K562 (cell line): Measurements from ENCODE around the gene MGP. TPM values are rescaled to one million over a fixed set of nuclear protein-coding genes. Genes with fewer than 3 reads are reported as not detected.
A peak's percentile ranks its signal among the peaks of the same experiment; 100 is the strongest.

ENCODE experiments used
- BMI1 ChIP-seq: fragments of 150-350 bp; IDR thresholded peaks from 2 replicates; pipeline ENCODE4 v1.6.1; 2014; ENCODE audit warnings: low read length
- CBX8 ChIP-seq: fragments of 200-600 bp; sonication (generic); IDR thresholded peaks from 2 replicates; pipeline ENCODE4 v1.6.1; 2012; ENCODE audit warnings: borderline replicate concordance, mixed run types, low read depth, mild to moderate bottlenecking, moderate library complexity, mixed read lengths, low read length, control low read depth, inconsistent platforms; ENCODE audit not compliant: poor library complexity, severe bottlenecking; ENCODE audit errors: extremely low read depth
- DDX20 ChIP-seq: fragments of 450-650 bp; IDR thresholded peaks from 2 replicates; pipeline ENCODE4 v1.6.1; 2016; ENCODE audit warnings: missing genetic modification characterization, low read depth, mild to moderate bottlenecking, missing compliant biosample characterization, moderate library complexity
- GTF2A2 ChIP-seq: IDR thresholded peaks from 2 replicates; pipeline ENCODE4 v1.6.1; 2016; ENCODE audit warnings: mild to moderate bottlenecking, missing genetic modification characterization, missing compliant biosample characterization
- GTF2F1 ChIP-seq: IDR thresholded peaks from 2 replicates; pipeline ENCODE4 v1.6.1; 2011; ENCODE audit warnings: low read depth, low read length, improper control_type of control experiment
- ILK ChIP-seq: fragments of 450-650 bp; IDR thresholded peaks from 2 replicates; pipeline ENCODE4 v1.6.1; 2016; ENCODE audit warnings: missing genetic modification characterization, low read depth, mild to moderate bottlenecking, missing compliant biosample characterization, moderate library complexity, borderline replicate concordance
- KLF6 ChIP-seq: fragments of 250-450 bp; sonication (Bioruptor Pico); IDR thresholded peaks from 2 replicates; pipeline ENCODE4 v1.4.0; 2020; ENCODE audit warnings: mild to moderate bottlenecking, moderate library complexity, borderline replicate concordance
- MEF2D ChIP-seq: conservative IDR thresholded peaks from 2 replicates; pipeline ENCODE4 v1.6.1; 2016; ENCODE audit warnings: low read depth, missing genetic modification characterization, missing compliant biosample characterization
- PTRF ChIP-seq: fragments of 450-650 bp; IDR thresholded peaks from 2 replicates; pipeline ENCODE4 v1.6.1; 2016; ENCODE audit warnings: mild to moderate bottlenecking, missing genetic modification characterization, missing compliant biosample characterization
- RBM22 ChIP-seq: fragments of 200-400 bp; formaldehyde crosslinking; IDR thresholded peaks from 2 replicates; pipeline ENCODE4 v1.6.1; 2018; ENCODE audit warnings: low read length, low read depth; ENCODE audit not compliant: poor library complexity, severe bottlenecking
- TRIM28 ChIP-seq: fragments of 450-650 bp; IDR thresholded peaks from 2 replicates; pipeline ENCODE4 v1.6.1; 2017
- ZNF668 ChIP-seq: fragments of 250-450 bp; sonication (Bioruptor Pico); IDR thresholded peaks from 2 replicates; pipeline ENCODE4 v1.8.0; 2022; ENCODE audit warnings: mild to moderate bottlenecking, inconsistent platforms
- polyA plus RNA-seq, 8 experiments: library from polyadenylated mRNA; depleted of rRNA in 4 of 8; stranded (reverse) in 5 of 8; unstranded in 3 of 8; fragments of >200 nt; fragmentation: Nextera tagmentation in 2 of 8; fragmentation: Illumina TruSeq in 1 of 8; extraction: Ambion mirVana in 2 of 8; extraction: Trizol in 1 of 8; gene quantifications; 2 replicates each; pipeline versions ENCODE4 v1.2.1 to v1.2.3, GENCODE V29; 2011 to 2014; ENCODE audit warnings: inconsistent platforms in 1 of 8, missing spikeins in 1 of 8
- total RNA-seq, 7 experiments: library from RNA; depleted of rRNA in 6 of 7; stranded (reverse); fragments of >200 nt in 6 of 7; fragmentation: Illumina TruSeq in 2 of 7; extraction: Trizol in 2 of 7; gene quantifications; 2 replicates each; pipeline versions ENCODE4 v1.2.1 to v1.2.3, GENCODE V29; 2011 to 2021; ENCODE audit warnings: low replicate concordance in 1 of 7
- TF ChIP-seq, protein P1 (sequence below): fragments of 450-650 bp; IDR thresholded peaks from 2 replicates; pipeline ENCODE4 v1.6.1; 2017; ENCODE audit warnings: antibody characterized with exemption, mild to moderate bottlenecking
- TF ChIP-seq, protein P2 (sequence below): fragments of 450-650 bp; formaldehyde crosslinking; IDR thresholded peaks from 2 replicates; pipeline ENCODE4 v1.4.0; 2022; ENCODE audit warnings: missing genetic modification characterization
- TF ChIP-seq, protein P3 (sequence below), 2 experiments: fragments of 450-650 bp; conservative IDR thresholded peaks; 2 replicates each; pipeline ENCODE4 v1.6.1; 2017; ENCODE audit warnings: mild to moderate bottlenecking in 2 of 2, moderate library complexity in 2 of 2
- TF ChIP-seq, protein P4 (sequence below): fragments of 200-800 bp; sonication (Bioruptor generic); IDR thresholded peaks from 2 replicates; pipeline ENCODE4 v1.6.1; 2017; ENCODE audit warnings: missing genetic modification characterization, missing compliant biosample characterization
- TF ChIP-seq, protein P5 (sequence below), 2 experiments: fragments of 200-800 bp in 1 of 2; sonication (Bioruptor generic) in 1 of 2; sonication (generic) in 1 of 2; formaldehyde crosslinking in 1 of 2; IDR thresholded peaks in 1 of 2; conservative IDR thresholded peaks in 1 of 2; 2 replicates each; pipeline versions ENCODE4 v1.5.0 to v1.6.1; 2016 to 2020; ENCODE audit warnings: missing compliant biosample characterization in 1 of 2, missing genetic modification characterization in 1 of 2, missing genetic modification reagents in 1 of 2

Gene MGP
- total and polyA plus RNA-seq, 9 of the 15 experiments (the other 6 are each of a cell fraction or from before 2014, with no cell fraction given): 1.2 TPM; not detected in 8

DNA sequence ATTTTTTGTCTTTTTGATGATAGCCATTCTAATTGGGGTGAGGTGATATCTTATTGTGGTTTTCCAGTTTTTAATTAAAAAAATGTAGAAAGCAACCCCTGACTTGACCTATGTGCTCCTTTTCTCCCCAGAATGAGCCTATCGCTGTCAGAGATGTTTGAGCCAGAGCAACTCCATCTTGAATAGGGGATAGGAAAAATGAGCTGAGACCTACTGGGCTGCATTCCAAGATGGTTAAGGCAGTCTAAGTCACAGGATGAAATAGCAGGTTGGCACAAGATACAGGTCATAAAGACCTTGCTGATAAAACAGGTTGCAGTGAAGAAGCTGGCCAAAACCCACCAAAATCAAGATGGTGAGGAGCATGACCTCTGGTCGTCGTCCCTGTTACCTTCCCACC is 38.9 kb upstream of the MGP start (continued):
- TF ChIP-seq, protein P1, sequence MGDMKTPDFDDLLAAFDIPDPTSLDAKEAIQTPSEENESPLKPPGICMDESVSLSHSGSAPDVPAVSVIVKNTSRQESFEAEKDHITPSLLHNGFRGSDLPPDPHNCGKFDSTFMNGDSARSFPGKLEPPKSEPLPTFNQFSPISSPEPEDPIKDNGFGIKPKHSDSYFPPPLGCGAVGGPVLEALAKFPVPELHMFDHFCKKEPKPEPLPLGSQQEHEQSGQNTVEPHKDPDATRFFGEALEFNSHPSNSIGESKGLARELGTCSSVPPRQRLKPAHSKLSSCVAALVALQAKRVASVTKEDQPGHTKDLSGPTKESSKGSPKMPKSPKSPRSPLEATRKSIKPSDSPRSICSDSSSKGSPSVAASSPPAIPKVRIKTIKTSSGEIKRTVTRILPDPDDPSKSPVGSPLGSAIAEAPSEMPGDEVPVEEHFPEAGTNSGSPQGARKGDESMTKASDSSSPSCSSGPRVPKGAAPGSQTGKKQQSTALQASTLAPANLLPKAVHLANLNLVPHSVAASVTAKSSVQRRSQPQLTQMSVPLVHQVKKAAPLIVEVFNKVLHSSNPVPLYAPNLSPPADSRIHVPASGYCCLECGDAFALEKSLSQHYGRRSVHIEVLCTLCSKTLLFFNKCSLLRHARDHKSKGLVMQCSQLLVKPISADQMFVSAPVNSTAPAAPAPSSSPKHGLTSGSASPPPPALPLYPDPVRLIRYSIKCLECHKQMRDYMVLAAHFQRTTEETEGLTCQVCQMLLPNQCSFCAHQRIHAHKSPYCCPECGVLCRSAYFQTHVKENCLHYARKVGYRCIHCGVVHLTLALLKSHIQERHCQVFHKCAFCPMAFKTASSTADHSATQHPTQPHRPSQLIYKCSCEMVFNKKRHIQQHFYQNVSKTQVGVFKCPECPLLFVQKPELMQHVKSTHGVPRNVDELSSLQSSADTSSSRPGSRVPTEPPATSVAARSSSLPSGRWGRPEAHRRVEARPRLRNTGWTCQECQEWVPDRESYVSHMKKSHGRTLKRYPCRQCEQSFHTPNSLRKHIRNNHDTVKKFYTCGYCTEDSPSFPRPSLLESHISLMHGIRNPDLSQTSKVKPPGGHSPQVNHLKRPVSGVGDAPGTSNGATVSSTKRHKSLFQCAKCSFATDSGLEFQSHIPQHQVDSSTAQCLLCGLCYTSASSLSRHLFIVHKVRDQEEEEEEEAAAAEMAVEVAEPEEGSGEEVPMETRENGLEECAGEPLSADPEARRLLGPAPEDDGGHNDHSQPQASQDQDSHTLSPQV: peak; percentile 68
- TF ChIP-seq RBM22 (no peak), DDX20 (tag) (0 out of 2 replicates have a peak, but pooled peaks have one; percentile 33), GTF2A2 (tag) (peak; percentile 88), MEF2D (tag) (0 out of 2 replicates have a peak, but pooled peaks have one; percentile 30), ILK (peak; percentile 86), PTRF (tag) (peak; percentile 81), GTF2F1 (no peak), BMI1 (no peak), ZNF668 (peak; percentile 67; the same call in 1 of the 2 replicates), CBX8 (no peak), TRIM28 (no peak), KLF6 (CRISPR knock-in tag) (peak; percentile 62; the same call in 1 of the 2 replicates)
- TF ChIP-seq, protein P2, sequence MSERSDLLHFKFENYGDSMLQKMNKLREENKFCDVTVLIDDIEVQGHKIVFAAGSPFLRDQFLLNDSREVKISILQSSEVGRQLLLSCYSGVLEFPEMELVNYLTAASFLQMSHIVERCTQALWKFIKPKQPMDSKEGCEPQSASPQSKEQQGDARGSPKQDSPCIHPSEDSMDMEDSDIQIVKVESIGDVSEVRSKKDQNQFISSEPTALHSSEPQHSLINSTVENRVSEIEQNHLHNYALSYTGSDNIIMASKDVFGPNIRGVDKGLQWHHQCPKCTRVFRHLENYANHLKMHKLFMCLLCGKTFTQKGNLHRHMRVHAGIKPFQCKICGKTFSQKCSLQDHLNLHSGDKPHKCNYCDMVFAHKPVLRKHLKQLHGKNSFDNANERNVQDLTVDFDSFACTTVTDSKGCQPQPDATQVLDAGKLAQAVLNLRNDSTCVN (CRISPR knock-in tag): 0 out of 2 replicates have a peak, but pooled peaks have one; percentile 24
- TF ChIP-seq, protein P3, sequence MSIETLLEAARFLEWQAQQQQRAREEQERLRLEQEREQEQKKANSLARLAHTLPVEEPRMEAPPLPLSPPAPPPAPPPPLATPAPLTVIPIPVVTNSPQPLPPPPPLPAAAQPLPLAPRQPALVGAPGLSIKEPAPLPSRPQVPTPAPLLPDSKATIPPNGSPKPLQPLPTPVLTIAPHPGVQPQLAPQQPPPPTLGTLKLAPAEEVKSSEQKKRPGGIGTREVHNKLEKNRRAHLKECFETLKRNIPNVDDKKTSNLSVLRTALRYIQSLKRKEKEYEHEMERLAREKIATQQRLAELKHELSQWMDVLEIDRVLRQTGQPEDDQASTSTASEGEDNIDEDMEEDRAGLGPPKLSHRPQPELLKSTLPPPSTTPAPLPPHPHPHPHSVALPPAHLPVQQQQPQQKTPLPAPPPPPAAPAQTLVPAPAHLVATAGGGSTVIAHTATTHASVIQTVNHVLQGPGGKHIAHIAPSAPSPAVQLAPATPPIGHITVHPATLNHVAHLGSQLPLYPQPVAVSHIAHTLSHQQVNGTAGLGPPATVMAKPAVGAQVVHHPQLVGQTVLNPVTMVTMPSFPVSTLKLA (conservative IDR thresholded peaks at IDR 0.05): no peak
- TF ChIP-seq, protein P4, sequence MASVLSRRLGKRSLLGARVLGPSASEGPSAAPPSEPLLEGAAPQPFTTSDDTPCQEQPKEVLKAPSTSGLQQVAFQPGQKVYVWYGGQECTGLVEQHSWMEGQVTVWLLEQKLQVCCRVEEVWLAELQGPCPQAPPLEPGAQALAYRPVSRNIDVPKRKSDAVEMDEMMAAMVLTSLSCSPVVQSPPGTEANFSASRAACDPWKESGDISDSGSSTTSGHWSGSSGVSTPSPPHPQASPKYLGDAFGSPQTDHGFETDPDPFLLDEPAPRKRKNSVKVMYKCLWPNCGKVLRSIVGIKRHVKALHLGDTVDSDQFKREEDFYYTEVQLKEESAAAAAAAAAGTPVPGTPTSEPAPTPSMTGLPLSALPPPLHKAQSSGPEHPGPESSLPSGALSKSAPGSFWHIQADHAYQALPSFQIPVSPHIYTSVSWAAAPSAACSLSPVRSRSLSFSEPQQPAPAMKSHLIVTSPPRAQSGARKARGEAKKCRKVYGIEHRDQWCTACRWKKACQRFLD (CRISPR knock-in tag): peak; percentile 36; the same call in 1 of the 2 replicates
- TF ChIP-seq, protein P5, sequence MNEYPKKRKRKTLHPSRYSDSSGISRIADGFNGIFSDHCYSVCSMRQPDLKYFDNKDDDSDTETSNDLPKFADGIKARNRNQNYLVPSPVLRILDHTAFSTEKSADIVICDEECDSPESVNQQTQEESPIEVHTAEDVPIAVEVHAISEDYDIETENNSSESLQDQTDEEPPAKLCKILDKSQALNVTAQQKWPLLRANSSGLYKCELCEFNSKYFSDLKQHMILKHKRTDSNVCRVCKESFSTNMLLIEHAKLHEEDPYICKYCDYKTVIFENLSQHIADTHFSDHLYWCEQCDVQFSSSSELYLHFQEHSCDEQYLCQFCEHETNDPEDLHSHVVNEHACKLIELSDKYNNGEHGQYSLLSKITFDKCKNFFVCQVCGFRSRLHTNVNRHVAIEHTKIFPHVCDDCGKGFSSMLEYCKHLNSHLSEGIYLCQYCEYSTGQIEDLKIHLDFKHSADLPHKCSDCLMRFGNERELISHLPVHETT (CRISPR knock-in tag; conservative IDR thresholded peaks at IDR 0.05 in 1 of 2, IDR thresholded peaks at IDR 0.05 in 1 of 2): peak in 1 of 2 experiments; percentile 62; a peak in 1 of 4 replicates
